NCI-H2029 (cell line): ENCODE data around the gene CDH5.

ENCODE experiments used
- DNase-seq: peaks from one replicate; lab custom pipeline; 2025; lab: John Stamatoyannopoulos, UW

Gene CDH5

DNA sequence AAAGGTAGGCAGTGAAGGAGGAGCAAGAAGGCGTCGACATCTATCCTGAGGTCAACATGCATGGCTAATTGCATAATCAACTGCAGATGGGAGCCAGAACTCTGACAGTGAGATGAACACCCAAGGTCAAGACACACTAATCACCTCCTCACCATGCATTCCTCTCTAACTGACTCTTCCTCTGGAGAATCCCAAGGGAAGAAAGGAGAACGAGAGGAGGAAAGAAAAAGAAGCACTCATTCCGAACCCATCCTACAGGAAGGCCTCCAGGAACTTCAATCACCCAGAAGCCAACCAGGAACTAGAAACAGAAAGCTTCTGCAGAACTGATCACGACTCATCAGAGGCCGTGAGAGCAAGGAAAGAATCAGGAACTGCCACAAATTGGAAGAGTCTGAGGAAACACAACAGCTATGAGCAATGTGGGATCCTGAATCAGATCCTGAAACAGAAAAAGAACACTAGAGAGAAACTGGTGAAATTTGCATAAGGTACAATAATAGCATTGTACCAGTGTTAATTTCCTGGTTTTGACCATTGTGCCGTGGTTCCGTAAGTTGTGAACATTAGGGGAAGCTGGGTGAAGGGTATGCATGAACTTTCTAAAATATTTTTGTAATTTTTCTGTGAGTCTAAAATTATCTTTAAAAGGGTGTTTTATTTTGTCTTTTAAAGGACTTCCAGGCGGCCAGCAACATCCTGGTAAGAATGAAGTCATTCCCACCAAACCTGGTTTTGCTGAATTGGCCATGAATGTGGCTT is 50.6 kb downstream of the CDH5 start:
- no peak for DNase-seq

GRCh38 chr16:66418165-66418962 is 51.9 kb downstream of the CDH5 start:
- no peak for DNase-seq

DNA sequence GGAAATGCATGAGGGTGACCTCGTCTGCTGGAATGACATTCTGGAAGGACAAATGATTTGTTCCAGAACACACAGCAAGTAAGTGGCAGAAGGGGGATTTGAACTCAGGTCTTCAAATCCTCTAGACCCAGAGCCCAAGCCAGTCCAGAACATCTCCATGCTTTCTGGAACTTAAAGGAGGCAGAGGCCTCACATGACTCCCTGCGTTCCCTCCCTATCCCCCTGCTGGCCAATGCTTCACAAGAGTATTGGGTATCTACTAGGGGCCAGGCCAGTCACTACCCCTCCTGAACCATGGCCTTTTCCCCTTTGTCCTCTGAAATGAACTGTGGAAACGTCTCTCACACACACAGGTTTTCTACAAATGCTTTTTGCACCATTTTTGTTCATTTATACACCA is 53.0 kb downstream of the CDH5 start:
- no peak for DNase-seq

DNA sequence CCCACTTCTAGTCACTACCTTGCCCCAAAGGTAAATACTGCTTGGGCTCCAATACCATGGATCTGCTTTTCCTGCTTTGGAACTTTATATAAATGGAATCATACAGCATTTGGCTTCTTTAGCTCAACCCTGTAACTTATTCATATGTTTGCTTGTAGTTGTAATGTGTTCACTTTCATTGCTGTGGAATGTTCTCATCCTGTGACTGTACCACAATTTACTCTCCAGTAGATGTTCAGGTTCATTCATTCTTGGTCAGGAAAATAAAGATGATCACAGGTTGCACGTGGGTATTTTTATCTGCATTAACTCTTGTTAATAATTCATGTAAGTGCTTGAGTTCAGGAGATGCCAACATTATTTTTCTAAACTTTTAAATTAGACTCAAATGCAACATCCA is 53.9 kb downstream of the CDH5 start:
- DNase-seq = no peak

DNA sequence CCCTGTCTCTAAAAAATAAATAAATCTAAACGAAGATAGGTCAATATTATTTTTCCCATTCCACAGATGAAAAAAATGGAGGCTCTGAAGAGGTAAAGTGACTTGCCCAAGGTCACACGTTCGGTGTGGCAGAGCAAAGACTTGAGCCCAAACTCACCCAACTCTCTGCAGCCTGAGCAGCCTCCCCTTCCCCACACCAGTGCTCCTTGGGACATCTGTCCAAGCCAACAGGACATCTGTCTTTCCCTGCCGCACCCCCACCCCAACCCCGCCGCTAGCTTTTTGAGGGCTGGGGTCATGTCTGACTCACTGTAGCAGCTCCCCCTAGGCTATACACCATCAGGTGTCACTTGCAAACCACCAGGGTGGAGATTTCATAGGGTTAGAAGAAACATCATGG is 55.4 kb downstream of the CDH5 start:
- DNase-seq = no peak

DNA sequence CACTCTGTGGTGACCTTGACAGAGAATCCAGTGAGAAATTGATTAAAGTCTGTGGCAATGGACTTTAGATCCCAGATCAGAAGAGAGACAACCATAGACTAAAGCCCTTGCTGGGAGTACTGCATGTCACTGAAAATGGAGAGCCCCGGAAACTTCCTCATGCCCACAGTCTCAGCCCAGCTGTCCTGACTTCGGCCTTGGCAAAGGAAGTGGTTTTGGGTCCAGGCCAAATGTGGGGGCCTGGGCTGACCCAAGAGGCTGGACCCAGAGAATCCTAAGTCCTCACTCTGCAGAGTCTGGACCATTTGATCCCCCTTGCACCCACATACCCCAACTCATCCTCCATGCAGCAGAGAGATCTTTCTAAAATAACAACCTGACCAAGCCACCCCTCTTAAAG is 55.9 kb downstream of the CDH5 start:
- no peak for DNase-seq

DNA sequence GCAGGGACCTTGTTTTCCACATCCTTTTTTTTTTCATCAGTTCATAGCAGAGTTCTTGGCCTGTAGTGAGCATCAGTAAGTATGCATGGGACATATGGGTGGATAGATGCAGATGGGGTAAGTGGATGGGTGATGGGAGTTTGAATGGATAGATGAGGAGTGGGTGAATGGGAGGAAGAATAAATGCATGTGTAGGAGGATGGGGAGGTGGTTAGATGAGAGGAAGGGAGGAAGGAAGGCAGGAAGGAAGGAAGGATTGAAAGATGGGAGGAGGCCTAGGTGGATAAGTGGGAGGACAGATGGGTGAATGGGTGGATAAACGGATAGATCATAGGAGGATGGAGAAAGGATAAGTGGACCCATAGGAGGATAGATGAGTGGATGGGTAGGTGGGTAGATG is 56.7 kb downstream of the CDH5 start:
- DNase-seq = no peak

GRCh38 chr16:66425651-66426050 is 59.2 kb downstream of the CDH5 start:
- no peak for DNase-seq

GRCh38 chr16:66426112-66427035 is 59.9 kb downstream of the CDH5 start:
- DNase-seq = no peak

DNA sequence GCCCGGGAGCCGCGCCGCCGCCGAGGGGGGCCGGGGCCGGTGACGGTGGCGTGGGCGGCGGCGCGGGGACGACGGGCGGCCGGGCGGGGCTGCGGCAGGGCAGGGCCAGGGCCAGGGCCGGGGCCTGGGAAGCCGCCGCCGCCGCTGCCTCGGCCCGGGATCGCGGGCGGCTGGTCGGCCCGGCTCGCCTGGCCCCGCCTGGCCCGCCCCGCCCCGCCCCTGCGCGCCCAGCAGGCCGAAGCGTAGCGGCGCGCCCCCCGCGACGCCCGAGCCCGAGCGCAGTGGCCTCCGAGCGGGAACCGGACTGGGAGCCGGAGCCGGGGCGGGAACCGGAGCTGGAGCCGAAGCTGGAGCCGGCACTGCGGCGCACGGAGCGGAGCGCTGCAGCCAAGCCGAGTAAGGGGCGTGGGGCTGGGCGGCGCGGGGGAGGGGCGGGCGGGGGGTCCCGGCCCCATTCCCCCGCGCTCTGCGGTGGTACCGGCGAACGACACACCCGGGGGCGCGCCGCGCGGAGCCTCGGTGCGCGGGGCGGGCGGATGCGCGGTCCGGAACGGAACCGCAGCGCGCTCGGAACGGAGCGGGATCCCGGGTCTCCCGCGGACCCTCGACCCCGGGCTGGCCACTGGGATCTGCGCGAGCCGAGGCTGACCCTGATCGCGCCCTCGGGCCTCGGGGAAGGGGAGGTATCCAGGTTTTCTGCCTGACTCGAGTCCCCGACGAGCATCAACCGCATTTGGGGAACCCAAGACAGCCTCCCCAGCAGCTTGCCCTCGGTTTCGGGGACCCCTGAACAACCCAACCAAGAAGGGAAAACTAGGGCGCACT is 60.8 kb downstream of the CDH5 start, which contains the start of gene BEAN1:
Gene BEAN1 (plus strand): TSS at position 260 of the 825 bp plus-strand sequence. CDS start 10,382 bp downstream, outside the sequence.
- peak; percentile 16 for DNase-seq

GRCh38 chr16:66427871-66428681 is 61.6 kb downstream of the CDH5 start:
- DNase-seq = no peak

DNA sequence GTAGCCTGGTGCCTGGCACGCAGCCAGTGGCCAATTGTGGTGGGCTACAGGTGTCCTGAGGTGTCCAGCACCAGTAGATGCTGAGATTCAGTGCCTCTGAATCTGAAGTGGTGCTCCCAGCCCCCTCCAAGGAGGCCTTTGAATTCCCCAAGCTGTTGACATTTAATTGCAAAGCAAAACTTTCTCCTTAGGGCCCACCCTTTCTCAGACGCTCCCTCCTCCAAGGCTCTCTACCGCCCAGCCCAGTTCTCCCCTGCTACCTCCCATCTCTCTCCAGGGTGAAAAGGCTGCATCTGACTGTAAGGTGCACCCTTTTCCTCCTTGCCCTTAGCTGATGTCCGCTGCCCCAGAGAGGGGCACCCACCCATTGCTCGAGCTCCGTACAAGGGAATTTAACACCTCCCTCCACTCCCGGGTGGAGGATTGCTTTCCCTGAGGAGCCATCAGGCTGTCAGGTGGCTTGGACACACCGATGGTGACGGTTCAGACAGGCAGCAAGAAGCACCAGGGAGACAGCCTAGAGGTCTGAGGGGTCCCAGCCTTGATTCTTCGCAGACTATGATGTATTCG is 62.3 kb downstream of the CDH5 start:
- DNase-seq = no peak

- DNase-seq = no peak
Observed at GRCh38 chr16:66429290-66429962, 62.9 kb downstream of the CDH5 start.

- DNase-seq = no peak
Observed at GRCh38 chr16:66430214-66430613, 63.7 kb downstream of the CDH5 start.

DNA sequence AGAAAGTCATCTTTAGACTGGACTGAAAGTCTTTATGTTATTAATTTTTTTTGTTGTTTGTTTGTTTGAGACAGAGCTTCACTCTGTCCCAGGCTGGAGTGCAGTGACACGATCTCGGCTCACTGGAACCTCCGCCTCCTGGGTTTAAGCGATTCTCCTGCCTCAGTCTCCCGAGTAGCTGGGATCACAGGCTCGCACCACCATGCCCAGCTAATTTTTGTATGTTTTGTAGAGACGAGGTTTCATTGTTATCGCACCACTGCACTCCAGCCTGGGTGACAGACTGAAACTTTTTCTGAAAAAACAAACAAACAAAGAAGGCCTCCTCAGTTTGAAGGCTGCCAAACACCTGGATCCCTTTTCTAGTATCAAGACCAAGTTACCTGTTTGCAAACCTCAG is 65.3 kb downstream of the CDH5 start:
- DNase-seq = no peak

GRCh38 chr16:66432429-66432828 is 65.9 kb downstream of the CDH5 start:
- DNase-seq = no peak

GRCh38 chr16:66434619-66435430 is 68.3 kb downstream of the CDH5 start:
- no peak for DNase-seq

- no peak for DNase-seq
Observed at GRCh38 chr16:66435896-66436295, 69.4 kb downstream of the CDH5 start.
